GM21717 (cell line): ENCODE results near the gene AGL.
"Not testable (repeated sequence)": the region's sequence is repeated elsewhere in the genome, so short reads cannot be mapped to it uniquely, and the experiment has no call there.

Experiments
- ATAC-seq: cut with Tn5 transposase; IDR thresholded peaks from one replicate; pipeline ENCODE4 v1.9.1; 2021; ENCODE audit warnings: mild to moderate bottlenecking, moderate library complexity; ENCODE audit not compliant: unreplicated experiment

Gene AGL

GRCh38 chr1:99972066-99972465, 121.9 kb downstream of the AGL start:
- not testable (repeated sequence) for ATAC-seq
